Measurements from ENCODE around the gene PLSCR4.
"Not testable (repeated sequence)": the region's sequence is repeated elsewhere in the genome, so short reads cannot be mapped to it uniquely, and the experiment has no call there.

The PLSCR4 gene

GRCh38 chr3:146249921-146250320 lies 984 bp downstream of the PLSCR4 start:
- no peak for DNase-seq (ENCODE audit: extremely low read depth in 1 of 2, low read depth in 1 of 2)

- no peak for DNase-seq (ENCODE audit: extremely low read depth in 1 of 2, low read depth in 1 of 2)
These were observed 3.0 kb downstream of the PLSCR4 start for GRCh38 chr3:146247911-146248310.

DNA sequence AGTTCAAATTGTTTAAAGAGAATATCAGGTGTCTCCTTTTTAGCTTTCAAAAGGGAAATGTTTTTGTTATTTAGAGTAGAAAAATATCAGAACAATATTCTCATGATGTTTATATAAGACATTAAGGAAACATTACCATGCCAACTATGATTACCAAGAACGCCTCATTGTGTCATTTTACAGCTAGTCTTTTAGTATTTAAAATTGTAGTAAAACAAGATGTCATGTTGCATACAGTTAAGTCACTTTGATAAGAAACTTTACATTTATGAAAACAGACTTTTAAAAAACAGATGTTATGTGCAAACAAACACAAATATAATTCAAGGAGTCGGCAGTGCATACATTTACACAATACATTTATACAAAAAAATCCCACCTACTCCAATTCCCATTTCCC lies 4.4 kb downstream of the PLSCR4 start:
- DNase-seq (ENCODE audit: extremely low read depth in 1 of 2, low read depth in 1 of 2): no peak

GRCh38 chr3:146243559-146243958 lies 7.3 kb downstream of the PLSCR4 start:
- no peak for DNase-seq (ENCODE audit: extremely low read depth in 1 of 2, low read depth in 1 of 2)

GRCh38 chr3:146241523-146242240 lies 9.2 kb downstream of the PLSCR4 start:
- no peak for DNase-seq (ENCODE audit: extremely low read depth in 1 of 2, low read depth in 1 of 2)

GRCh38 chr3:146233487-146233886 lies 17.4 kb downstream of the PLSCR4 start:
- no peak for DNase-seq (ENCODE audit: extremely low read depth in 1 of 2, low read depth in 1 of 2)

DNA sequence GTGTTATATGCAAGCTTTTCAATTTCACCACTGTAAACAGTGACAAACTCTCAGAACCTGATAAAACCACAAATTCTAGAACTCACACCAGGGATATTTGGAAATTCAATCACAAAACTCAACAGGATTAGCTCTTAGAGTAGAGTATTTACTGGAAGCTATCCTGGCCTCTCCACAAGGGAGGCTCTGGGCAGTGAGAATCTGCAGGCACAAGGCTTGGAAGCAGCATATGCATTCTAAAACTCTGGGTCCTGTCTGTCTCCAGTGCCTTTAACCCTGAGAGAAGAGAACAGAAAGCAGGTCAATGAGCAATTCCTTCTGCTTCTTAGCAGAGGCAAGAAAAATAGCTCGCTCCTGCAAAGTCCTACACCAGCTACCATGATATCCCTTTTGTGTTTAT lies 23.4 kb downstream of the PLSCR4 start:
- DNase-seq (ENCODE audit: extremely low read depth in 1 of 2, low read depth in 1 of 2): no peak

- no peak for DNase-seq (ENCODE audit: extremely low read depth in 1 of 2, low read depth in 1 of 2)
These were observed 24.0 kb downstream of the PLSCR4 start for GRCh38 chr3:146226881-146227280.

DNA sequence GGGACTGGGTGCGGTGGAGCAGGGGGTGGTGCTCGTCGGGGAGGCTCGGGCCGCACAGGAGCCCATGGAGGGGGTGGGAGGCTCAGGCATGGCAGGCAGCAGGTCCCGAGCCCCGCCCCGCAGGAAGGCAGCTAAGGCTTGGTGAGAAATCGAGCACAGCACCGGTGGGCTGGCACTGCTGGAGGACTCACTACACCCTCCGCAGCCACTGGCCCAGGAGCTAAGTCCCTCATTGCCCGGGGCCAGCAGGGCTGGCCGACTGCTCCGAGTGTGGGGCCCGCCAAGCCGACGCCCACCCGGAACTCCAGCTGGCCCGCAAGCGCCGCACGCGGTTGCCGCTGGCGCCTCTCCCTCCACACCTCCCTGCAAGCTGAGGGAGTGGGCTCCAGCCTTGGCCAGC lies 25.4 kb downstream of the PLSCR4 start:
- not testable (repeated sequence) for DNase-seq (ENCODE audit: extremely low read depth in 1 of 2, low read depth in 1 of 2)

DNA sequence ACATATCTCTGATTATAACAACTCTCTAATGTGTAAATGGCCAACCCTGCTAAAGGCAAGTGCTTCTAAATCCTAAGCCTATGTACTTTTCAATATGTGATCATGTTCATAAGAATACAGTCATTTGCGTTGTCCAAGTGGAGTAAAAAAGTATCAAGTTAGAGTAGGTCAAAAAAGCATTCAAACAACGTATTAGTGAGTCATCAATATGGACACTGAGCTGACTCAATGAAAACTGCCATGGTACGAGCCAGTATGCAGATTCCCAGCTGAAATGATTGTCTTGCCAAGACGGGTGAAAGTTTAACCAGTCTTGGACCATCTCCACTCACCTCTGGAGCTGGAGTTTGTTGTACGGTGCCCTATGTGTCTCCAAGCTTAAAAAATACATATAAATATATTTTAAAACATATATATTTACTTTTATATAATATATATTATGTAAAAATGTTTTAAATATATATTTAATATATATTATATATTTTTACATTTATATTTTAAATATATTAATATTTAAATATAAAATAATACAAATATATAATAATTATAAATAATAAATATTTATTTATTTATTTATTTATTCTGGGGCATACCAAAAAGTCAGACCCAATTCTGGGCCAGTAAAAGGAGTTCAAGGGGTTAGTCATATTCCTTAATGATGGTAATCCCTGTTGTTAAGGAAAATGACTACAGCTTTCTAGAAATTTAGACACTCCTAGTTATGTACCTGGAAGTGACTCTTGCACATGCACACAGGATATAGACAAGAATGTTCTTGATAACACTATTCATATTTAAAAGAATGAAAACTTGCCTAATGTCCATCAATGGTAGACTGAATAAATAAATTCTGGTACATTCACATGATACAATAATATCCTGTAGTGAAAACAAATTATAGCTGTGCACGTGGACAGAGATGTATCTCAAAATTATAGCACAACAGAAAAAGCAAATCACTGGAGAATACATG lies 27.2 kb downstream of the PLSCR4 start:
- DNase-seq (ENCODE audit: extremely low read depth in 1 of 2, low read depth in 1 of 2): no peak

- DNase-seq (ENCODE audit: extremely low read depth in 1 of 2, low read depth in 1 of 2): no peak
These were observed 28.5 kb downstream of the PLSCR4 start for GRCh38 chr3:146222204-146223046.

GRCh38 chr3:146221276-146221675 lies 29.6 kb downstream of the PLSCR4 start:
- no peak for DNase-seq (ENCODE audit: extremely low read depth in 1 of 2, low read depth in 1 of 2)

DNA sequence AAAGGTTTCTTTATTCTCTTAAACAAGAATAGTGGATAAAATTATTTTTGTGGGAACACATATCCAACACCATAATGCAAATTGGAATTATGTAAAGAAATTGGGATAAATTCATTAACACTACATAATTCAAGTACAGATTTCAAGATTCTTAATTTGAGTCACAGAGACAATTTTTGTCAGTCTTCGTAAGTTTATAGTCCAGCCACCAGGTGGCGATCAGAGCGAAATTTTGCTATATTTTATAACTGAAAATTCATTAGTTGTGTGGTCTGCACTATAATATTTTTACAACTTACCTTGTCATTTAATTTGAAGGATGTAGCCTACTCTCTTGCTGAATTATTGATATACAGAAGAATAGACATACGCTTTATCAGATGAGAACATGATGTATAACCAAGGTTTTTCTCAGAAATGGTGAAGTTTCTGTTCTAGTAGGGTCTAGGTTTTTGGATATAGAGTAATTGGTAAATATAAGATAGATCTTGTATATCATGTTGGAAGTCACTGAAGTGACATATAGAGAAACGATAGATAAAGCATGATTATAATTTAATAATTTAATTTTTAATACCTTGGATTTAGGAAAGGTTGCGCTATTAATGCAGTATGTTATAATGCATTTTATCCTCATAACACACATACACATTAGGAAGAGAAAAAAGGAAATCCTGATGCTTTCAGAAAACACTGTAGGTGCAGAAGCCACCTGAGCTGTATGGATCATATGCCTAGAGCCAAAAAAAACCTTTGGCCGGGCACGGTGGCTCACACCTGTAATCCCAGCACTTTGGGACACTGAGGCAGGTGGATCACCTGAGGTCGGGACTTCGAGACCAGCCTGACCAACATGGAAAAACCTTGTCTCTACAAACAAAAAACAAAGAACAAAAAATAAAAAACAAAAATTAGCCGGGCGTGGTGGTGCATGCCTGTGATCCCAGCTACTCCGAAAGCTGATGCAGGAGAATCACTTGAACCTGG lies 31.7 kb downstream of the PLSCR4 start:
- DNase-seq (ENCODE audit: extremely low read depth in 1 of 2, low read depth in 1 of 2): no peak

- DNase-seq (ENCODE audit: extremely low read depth in 1 of 2, low read depth in 1 of 2): no peak
These were observed 33.6 kb downstream of the PLSCR4 start for GRCh38 chr3:146217324-146217723.

DNA sequence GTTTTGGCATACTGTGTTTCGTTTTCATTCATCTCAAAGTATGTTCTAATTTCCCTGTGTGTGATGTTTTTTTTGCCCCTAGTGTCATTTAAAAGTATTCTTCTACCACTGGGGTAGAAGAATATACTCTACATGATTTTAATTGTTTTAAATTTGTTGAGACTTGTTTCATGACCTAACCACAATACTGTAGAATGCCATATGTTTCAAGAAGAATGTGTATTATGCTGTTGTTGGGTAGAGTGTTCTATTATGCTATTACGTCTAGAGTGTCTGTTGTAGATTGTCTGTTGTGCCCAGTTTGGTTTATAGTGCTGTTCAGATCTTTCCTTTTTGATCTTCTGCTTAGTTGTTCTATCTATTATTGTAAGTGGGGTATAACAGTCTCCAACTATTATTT lies 36.4 kb downstream of the PLSCR4 start:
- DNase-seq (ENCODE audit: extremely low read depth in 1 of 2, low read depth in 1 of 2): no peak

DNA sequence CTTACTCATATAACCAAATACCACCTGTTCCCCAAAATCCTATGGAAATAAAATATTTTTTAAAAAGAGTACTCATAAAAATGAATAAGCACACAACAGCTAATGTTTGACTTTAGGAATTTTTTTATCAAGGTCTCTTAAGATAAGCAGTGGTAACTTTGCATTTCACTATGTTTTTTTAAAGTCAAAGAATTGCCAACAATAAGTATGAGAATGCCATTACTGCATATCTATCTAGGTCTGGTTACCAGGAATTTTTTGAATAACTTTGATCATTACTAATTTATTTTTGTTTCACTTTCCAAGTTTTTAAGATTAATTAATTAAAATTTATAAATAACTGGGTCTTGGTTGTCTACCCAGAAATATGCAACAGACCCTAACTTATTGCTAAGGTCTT lies 41.5 kb downstream of the PLSCR4 start:
- no peak for DNase-seq (ENCODE audit: extremely low read depth in 1 of 2, low read depth in 1 of 2)

- DNase-seq (ENCODE audit: extremely low read depth in 1 of 2, low read depth in 1 of 2): no peak
These were observed 47.1 kb downstream of the PLSCR4 start for GRCh38 chr3:146203776-146204175.

- DNase-seq (ENCODE audit: extremely low read depth in 1 of 2, low read depth in 1 of 2): no peak
These were observed 50.3 kb downstream of the PLSCR4 start for GRCh38 chr3:146200461-146201220.

DNA sequence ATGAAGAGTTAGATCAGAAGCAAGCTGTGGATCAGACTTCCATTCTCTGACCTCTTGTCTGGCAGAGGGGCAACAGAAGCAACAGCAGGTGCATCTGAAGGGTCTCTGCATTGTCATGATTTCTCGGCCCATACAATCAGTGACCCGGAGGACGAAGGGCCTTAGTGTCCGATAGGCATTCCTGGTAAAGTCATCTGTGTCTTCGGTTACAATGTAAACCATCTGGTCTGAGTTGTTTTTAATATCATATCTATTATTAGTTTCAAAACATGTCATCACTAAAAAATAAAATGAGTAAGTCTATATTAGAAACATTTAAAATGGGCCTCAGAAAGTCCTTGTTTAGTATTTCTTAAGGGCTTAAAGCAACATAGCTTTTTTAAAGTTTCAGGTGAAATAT lies 51.1 kb downstream of the PLSCR4 start:
- no peak for DNase-seq (ENCODE audit: extremely low read depth in 1 of 2, low read depth in 1 of 2)
